ENCODE results near the gene TBC1D4. TPM values are rescaled to one million over a fixed set of nuclear protein-coding genes. Genes with fewer than 3 reads are reported as not detected.

Gene TBC1D4
- total RNA-seq, 1 experiment from 2014 or later: 177 TPM

DNA sequence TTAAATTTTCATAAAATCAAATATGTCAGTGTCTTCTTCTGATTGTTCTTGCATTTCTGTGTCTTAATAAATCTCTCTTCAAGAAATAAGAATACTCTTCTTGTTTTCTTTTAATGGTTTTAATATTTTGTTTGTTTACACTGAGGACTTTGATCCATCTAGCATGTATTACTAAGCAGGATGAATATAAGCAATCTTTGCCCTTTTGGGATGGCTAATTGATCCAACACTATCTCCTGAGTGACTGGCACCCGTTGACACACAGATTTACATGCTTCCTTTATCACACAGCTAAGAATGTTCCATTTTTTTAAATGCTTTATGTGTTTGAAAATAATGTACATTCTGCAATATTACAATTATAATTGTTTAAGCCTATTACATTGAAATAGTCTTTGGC is 134.5 kb downstream of the TBC1D4 start:
- BruUV-seq (replicated peaks): no TSS peak
- H3K27me3 Mint-ChIP-seq (ENCODE audit: insufficient read depth, unreplicated experiment): no peaks in the 10 kb centered on the region
- H3K4me3 Mint-ChIP-seq (ENCODE audit: unreplicated experiment): no peak overlapping the region
- H3K9me3 ChIP-seq: no peaks in the 10 kb centered on the region
- H3K4me3 ChIP-seq (ENCODE audit: low read depth, low read length): no peak overlapping the region
- ChIA-PET POLR2A (no interaction called here), CTCF (no interaction called here)
- no peak overlapping the region for H3K27ac Mint-ChIP-seq (ENCODE audit: unreplicated experiment)
- intact Hi-C loops (cut with micrococcal nuclease; ENCODE audit: unreplicated experiment): no loop called here
- no peak for DNase-seq
- H3K36me3 Mint-ChIP-seq (ENCODE audit: insufficient read depth, unreplicated experiment): peaks cover 79% of the 10 kb centered on the region
- peaks cover 10% of the 10 kb centered on the region for H3K9me3 Mint-ChIP-seq (ENCODE audit: unreplicated experiment)
- peaks cover 4% of the 10 kb centered on the region for H3K36me3 ChIP-seq (ENCODE audit: control insufficient read depth, insufficient read depth, low read length)
- H3K27me3 ChIP-seq (replicated peaks; ENCODE audit: control insufficient read depth, insufficient read depth, low read length): no peaks in the 10 kb centered on the region
- H3K4me1 ChIP-seq: peaks cover 20% of the 10 kb centered on the region; the same call in 1 of the 2 replicates
- no peak for TF ChIP-seq CTCF (IDR thresholded peaks at IDR 0.05; ENCODE audit: insufficient read depth in 1 of 2, low read depth in 1 of 2, low read length in 1 of 2, severe bottlenecking in 1 of 2, unreplicated experiment in 1 of 2)
- H3K4me1 Mint-ChIP-seq (ENCODE audit: low read depth, unreplicated experiment): peaks cover 39% of the 10 kb centered on the region

GRCh38 chr13:75345193-75345592 is 136.8 kb downstream of the TBC1D4 start:
- no peak overlapping the region for H3K4me3 Mint-ChIP-seq (ENCODE audit: unreplicated experiment)
- Histone ChIP-seq H3K4me3 (ENCODE audit: low read depth, low read length) (no peak overlapping the region), H3K36me3 (ENCODE audit: control insufficient read depth, insufficient read depth, low read length) (peaks cover 4% of the 10 kb centered on the region), H3K4me1 (peaks cover 35% of the 10 kb centered on the region), H3K9me3 (no peaks in the 10 kb centered on the region), H3K27me3 (replicated peaks; ENCODE audit: control insufficient read depth, insufficient read depth, low read length) (no peaks in the 10 kb centered on the region)
- H3K9me3 Mint-ChIP-seq (ENCODE audit: unreplicated experiment): peaks cover 10% of the 10 kb centered on the region
- ChIA-PET CTCF (no interaction called here), POLR2A (interaction anchor here (0.6 kb wide), 1 partner anchor 8 kb away, joined by 3 read pairs; no protein-coding TSS in a partner anchor)
- peaks cover 39% of the 10 kb centered on the region for H3K4me1 Mint-ChIP-seq (ENCODE audit: low read depth, unreplicated experiment)
- H3K27me3 Mint-ChIP-seq (ENCODE audit: insufficient read depth, unreplicated experiment): no peaks in the 10 kb centered on the region
- H3K27ac Mint-ChIP-seq (ENCODE audit: unreplicated experiment): peak overlapping the region; percentile 15
- H3K36me3 Mint-ChIP-seq (ENCODE audit: insufficient read depth, unreplicated experiment): peaks cover 80% of the 10 kb centered on the region
- intact Hi-C loops (cut with micrococcal nuclease; ENCODE audit: unreplicated experiment): no loop called here
- no TSS peak for BruUV-seq (replicated peaks)
- no peak for TF ChIP-seq CTCF (IDR thresholded peaks at IDR 0.05; ENCODE audit: insufficient read depth in 1 of 2, low read depth in 1 of 2, low read length in 1 of 2, severe bottlenecking in 1 of 2, unreplicated experiment in 1 of 2)
- no peak for DNase-seq

DNA sequence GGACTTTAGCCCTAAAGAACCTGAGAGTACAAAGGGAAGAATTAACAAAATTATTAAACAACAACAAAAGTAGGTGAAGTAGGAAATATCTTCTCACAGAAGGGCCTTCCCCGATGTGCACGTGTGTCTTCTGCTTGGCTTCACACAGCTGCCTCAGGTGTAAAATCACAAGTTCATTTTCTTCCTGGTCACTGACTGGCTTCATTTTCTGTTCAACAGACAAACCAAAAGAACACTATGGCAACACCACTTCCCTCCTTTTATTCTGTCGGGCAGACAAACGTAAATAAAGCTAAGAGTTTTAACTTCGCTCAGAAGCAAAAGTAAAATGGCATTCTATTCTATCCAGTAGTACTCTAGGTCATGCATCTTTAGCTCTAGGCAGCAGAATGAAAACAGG is 140.9 kb downstream of the TBC1D4 start:
- Histone ChIP-seq H3K9me3 (no peaks in the 10 kb centered on the region), H3K27me3 (replicated peaks; ENCODE audit: control insufficient read depth, insufficient read depth, low read length) (no peaks in the 10 kb centered on the region), H3K36me3 (ENCODE audit: control insufficient read depth, insufficient read depth, low read length) (no peaks in the 10 kb centered on the region; the same call in 1 of the 2 replicates), H3K4me1 (peaks cover 33% of the 10 kb centered on the region), H3K4me3 (ENCODE audit: low read depth, low read length) (no peak overlapping the region)
- ChIA-PET CTCF (interaction anchor here (1.6 kb wide), 1 partner anchor 83 kb away, joined by 3 read pairs; no protein-coding TSS in a partner anchor), POLR2A (no interaction called here)
- intact Hi-C loops (cut with micrococcal nuclease; ENCODE audit: unreplicated experiment): loop anchor here (2.0 kb wide), 1 partner anchor 38 kb away; no protein-coding TSS in a partner anchor
- H3K36me3 Mint-ChIP-seq (ENCODE audit: insufficient read depth, unreplicated experiment): peaks cover 79% of the 10 kb centered on the region
- no TSS peak for BruUV-seq (replicated peaks)
- peak overlapping the region; percentile 59 for H3K27ac Mint-ChIP-seq (ENCODE audit: unreplicated experiment)
- no peaks in the 10 kb centered on the region for H3K27me3 Mint-ChIP-seq (ENCODE audit: insufficient read depth, unreplicated experiment)
- H3K9me3 Mint-ChIP-seq (ENCODE audit: unreplicated experiment): peaks cover 11% of the 10 kb centered on the region
- peaks cover 33% of the 10 kb centered on the region for H3K4me1 Mint-ChIP-seq (ENCODE audit: low read depth, unreplicated experiment)
- H3K4me3 Mint-ChIP-seq (ENCODE audit: unreplicated experiment): no peak overlapping the region
- no peak for TF ChIP-seq CTCF (IDR thresholded peaks at IDR 0.05; ENCODE audit: insufficient read depth in 1 of 2, low read depth in 1 of 2, low read length in 1 of 2, severe bottlenecking in 1 of 2, unreplicated experiment in 1 of 2)
- no peak for DNase-seq
